HG03469 (cell line): ENCODE results near the gene IDUA.

Experiments
- ATAC-seq: cut with Tn5 transposase; IDR thresholded peaks from one replicate; pipeline ENCODE4 v1.9.1; 2021; ENCODE audit warnings: mild to moderate bottlenecking, moderate library complexity, moderate number of reproducible peaks; ENCODE audit not compliant: unreplicated experiment

The IDUA gene

DNA sequence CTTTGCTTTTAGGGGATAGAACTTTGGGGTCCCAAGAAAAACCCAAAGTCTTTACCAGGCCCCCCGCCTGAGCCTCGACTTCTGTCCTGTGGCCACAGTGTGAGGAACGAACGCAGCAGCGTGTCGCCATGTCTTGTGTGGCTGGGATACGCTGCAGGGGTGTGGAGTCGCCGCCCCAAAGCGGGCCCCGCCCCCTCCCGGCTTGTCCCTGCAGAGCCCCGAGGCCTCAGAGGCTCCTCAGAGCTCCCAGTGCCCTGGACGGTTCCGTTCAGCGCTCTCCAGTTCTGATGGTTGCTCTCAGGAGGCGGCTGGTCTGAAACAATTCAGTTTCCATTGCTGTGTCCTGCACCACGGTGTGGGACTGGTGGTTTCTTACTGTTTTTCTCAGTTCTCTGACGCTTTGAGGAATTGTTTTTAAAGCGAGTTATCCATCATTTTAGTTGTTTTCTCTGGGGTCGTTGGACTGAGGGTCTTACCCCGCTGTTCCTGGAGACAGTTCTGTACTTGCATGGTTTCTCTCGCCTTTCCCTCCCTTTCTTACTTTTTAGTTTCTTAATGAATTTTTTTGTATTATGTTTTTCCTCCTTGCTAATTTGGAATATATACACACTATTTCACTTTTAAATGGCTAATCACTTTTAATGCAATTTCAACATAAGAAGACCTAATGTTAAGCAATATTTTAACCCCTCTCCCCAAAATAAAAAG is 1.6 kb upstream of the IDUA start:
- ATAC-seq = no peak

GRCh38 chr4:986428-986878 is 391 bp upstream of the IDUA start:
- ATAC-seq = no peak

DNA sequence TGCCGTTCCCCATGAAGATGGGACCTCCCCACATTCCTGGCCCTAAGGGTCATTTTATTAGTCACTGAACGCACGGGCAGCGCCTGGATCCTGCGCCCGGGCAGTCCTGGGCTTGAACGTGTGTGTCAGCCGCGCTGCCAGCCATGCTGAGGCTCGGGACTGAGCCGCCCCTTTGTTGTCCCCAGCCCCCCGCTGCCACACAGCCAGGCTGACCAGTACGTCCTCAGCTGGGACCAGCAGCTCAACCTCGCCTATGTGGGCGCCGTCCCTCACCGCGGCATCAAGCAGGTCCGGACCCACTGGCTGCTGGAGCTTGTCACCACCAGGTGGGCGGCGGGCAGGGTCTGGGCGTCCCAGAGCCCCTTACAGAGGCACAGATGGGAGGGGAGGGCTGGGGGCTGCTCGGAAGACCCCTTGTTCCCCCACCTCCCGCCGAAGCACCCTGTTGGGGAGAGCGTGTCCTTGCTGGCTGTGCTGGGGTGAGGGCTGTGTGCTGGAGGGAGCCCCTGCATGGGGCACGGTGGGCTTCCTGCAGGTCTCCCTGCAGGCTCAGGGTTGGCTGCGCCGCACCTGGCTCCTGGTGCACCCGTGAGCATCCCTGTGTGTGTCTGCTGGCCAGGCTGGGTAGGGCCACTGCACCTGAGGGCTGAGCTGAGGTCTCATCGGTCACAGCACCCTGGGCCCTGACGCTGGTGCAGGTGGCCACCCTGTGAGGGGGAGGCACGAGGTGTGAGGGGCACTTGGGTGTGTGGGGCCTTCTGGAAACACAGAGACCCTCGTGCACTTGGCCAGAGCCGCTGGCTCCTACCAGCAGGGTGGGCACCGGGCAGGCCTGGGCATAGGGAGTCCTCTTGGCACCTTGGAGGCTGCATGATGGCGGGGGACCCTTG is 1.0 kb downstream of the IDUA start:
- no peak for ATAC-seq

DNA sequence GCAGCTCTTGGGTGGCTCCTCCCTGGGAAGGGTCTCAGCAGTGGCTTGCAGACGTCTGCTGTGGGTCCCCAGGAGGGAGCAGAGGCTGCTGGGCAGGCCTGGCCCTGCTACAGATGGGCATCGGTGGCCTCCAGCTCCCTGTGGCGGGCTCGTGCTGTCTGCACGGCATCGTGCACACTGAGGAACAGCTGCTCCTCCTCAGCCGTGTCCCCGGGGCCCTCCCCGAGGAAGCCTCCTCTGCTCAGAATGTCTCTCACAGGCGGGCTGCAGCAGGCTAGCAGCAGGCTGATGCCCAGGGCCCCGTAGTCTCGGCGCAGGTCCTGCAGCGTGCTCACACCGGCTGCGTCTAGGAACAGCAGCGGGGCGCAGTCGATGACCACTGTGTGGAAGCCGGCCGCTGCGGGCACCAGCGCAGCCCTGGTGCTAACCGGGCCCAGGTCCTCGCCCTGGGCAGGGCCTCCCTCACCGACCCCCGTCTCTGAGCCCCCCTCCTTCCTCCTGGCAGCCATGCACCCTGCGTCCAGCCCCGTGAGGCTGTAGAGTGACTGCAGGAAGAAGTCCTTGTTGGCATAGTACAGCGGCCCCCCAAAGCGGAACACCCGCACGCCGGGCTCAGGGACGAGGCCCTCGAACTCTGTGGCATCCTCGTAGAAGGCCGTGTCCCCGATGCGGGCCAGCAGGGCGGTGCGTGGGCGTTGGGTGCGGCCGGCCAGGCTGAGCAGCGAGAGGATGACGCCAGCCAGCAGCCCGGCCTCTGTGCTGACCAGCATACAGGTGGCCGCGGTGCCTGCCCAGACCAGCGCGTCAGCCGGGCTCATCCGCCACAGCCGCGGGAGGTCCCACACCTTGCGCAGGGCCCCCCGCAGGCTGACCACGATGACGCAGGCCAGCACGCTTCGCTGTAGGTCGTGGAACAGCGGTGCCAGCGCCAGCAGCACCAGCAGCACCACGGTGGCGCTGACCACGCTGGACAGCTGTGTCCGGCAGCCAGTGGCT is 2.2 kb downstream of the IDUA start:
- no peak for ATAC-seq

DNA sequence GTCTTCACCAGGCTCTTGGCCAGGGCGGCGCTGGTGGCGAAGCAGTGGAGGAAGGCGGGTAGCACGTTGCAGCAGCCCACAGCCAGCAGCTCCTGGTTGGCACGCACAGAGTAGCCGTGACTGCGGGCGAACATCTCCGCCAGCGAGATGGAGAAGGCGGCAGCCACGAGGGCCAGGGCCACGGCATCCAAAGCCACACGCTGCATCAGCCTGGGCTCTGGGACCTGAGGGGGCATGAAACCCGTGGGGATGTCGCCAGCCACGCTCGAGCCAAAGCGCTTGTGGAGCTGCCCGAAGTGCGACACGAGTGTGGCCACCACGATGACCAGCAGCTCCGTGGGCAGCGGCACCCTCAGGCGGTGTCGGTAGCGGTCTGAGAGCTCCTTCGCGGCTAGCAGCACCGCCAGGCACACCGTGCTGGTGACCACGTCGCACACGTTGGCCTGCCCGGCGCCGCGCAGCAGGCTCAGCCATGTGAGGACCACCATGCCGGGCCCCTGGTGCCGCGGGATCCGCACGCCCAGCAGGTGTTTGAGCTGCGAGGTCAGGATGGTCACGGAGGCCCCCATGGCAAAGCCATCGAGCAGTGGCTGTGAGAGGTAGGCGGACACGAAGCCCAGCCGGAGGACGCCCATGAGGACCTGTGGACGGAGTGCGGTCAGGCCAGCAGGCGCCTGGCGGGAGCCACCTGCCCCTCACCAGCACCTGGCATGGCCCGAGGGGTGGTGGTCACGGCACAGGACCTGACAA is 3.1 kb downstream of the IDUA start:
- no peak for ATAC-seq

DNA sequence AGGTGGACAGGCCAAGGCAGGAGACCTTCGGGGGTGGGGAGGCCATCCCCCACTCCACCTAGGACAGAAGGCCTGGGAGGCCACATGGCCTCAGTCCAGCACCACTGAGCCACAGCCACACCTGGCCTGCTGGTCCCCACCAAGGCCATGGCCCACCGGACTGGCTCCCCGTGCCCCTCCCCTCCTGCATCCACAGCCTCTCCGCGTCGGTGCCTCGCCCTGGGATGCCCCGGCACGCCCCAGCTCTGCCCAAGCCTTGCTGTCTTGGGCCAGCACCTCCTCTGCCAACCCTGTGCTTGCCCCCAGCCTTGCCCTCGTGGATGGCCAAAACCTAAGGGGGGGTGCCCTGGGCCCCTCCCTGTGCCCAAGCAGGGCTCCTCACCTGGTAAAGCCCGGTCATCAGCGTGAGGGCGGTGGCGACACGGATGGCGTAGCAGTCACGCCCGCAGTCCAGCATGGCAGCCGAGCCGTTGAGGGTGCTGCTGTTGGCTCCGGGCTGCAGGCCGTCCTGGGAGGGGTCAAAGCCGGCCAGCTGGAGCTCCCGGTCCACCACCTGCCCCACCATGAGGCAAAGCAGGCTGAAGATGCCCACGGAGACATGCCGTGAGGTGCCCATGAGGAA is 4.0 kb downstream of the IDUA start:
- no peak for ATAC-seq

GRCh38 chr4:991451-992296 is 4.8 kb downstream of the IDUA start:
- ATAC-seq = no peak

GRCh38 chr4:992297-993110 is 5.7 kb downstream of the IDUA start:
- ATAC-seq = no peak

DNA sequence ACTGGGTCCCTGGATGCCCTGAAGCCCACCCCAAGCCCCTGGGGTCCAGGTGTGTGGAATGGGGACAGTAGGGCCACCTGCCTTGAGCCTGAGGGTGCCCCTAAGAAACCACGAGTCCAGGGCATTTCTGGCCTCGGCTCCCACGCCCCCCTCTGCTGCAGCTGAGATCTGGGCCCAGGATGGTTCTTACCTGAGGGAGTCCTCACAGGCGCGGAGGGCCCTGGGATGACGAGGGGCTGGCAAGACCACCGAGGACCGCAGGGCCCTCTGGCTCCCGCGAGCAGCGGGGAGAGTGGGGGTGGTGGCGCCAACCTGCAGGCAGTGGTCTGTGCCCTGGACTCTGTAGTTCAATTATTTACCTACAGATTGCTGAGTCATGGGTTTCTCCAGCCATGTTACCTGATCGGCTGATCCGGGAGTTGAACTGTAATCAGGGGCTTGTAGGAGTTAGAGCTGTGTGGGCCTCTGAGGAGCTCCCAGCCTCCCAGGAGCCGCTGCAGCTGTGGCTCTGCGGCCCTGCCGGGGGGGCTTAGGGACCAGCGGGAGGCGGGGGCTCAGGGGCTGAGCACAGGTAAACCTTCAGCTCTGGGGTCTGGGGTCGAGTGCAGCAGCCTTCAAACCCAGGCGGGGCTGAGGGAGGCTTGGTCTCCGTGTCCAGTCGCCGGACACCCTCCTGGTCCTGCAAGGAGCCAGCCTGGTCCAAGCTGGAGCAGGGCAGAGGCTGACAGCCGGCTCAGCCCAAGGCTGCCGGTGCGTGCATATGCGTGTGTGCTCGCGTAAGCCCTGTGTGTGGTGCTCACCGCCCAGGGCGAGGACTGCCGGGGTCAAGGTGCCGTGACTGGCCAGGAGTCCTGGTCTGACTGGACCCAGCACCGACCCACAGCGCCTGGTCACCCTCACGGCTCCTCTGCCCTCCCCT is 6.5 kb downstream of the IDUA start, which contains the start of gene SLC26A1:
Gene SLC26A1 (minus strand): TSS at position 294 of the 919 bp plus-strand sequence. CDS start 1,701 bp downstream, outside the sequence.
- ATAC-seq = no peak

DNA sequence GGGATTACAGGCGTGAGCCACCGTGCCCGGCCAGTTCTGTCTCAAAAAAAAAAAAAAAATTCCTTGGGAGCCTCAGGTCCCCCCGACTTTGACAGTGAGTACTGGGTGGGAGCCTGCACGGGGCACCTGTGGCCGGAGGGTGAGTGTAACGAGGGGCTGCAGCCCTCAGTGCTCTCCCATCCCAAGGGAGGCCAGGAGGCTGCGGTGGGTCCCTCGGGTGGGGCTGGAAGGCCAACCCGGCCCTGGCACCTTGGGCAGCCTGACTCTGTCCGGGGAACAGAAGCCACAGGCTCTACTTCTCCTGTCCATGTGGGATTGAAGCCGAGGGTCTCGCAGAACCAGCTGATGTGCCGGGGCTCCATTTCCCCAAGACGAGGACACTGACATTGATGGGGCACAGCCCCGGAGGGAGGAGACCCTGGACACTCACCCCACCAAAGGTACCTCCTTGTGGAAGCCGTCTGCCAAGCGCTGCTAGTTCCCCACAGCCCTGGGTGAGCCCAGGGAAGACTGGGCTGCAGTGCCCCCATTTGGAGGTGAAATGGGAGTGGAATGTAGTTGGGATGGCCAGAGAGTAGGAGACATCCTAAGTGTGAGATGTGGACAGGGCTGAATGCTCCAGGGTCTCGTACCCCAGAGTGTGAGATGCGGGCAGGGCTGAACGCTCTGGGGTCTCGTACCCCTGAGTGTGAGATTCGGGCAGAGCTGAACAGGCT is 8.6 kb downstream of the IDUA start:
- ATAC-seq = no peak

DNA sequence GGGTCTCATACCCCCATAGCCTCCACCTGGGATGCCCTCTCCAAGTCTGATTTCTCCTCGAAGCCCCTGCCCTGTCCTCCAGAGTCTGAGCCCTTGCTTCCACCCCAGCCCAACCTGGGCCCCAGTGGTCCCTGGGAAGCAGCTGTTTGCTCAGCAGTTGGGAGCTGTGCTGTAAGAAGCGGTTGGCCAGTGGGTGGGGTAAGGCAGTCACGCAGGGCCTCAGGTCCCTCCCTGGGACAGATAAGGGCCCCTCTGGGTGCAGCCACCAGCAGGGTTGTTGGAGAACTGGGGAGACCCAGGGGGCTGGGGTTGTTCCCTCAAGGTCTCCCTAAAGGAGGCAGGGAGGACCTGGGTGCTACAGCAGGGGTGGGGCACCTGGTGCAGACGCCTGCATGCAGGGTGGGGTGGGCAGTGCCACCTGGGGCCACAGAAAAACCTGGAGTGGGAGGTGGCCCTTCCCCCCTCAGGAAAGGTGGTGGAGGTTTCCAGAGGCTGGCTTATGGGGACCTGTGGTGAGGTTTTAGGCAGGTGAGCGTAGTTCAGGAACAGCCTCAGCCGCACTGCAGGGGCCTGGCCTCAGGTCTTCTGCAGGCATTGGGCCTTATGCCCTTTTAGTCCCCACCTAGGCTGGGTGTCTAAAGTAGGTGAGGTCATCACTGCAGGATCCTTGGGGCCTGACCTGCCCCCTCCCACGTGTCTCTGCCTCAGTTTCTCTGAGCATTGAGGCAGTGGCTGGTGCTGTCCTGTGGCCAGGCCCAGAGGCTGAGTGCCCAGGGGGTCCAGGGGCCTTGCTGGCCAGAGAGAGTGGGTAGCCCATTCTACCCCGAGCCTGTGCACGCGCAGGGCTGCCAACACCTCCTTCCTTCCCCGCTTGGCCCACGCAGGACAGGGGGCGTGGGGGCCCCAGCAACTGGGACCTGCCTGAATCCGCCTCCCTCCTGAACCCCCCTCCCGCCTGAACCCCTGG is 9.5 kb downstream of the IDUA start:
- no peak for ATAC-seq

DNA sequence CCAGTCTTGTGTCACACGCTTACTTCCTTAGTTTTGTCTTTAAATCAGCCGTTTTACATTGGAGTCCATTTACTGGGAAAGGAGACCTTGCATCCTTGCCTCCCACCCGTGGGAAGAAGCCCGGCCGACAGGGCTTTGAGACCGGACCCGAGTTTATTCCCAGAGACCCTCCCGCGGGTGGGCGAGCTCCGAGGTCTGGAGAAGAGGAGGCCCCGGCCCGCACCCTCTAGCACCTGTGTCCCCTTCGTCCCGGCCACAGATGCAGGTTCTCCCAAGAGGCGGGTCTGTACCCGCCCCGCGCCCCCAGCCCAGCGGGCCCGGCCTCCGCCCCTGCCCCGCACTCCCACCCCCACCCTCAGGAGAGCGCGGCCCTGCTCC is 10.1 kb downstream of the IDUA start:
- ATAC-seq = no peak

- ATAC-seq = no peak
Observed at GRCh38 chr4:997375-998071, 10.7 kb downstream of the IDUA start.

DNA sequence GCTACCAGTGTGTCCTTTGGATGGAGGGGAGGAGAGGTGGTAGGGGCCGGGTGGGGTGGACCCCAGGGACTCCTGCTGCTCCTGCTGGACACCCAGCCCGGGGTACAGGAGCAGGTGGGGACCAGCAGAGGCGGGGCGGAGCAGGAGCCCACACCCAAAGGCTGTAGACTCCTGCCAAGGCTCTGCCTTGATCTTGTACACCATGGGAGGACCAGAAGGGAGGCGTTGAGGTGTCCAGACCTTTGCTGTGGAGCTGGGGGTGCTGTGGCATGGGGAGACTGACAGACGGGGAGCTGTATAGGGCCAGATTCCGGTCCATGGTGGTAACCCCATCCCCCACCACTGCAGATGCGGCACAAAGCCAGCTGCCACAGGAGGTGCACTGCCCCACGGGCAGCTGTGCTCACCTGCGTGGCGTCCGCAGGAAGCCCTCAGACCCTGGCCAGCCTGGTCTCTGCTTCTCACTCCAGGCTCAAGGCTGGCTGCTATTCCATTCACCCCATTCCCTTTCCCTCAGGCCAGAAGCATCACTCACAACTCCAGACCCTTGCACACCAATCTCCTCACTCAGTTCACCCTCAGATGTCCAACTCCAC is 11.3 kb downstream of the IDUA start:
- no peak for ATAC-seq
